Spleen (tissue), 11 donors: ENCODE measurements around the gene NRXN2. TPM values are rescaled to one million over a fixed set of nuclear protein-coding genes. Genes with fewer than 3 reads are reported as not detected.
A peak's percentile ranks its signal among the peaks of the same experiment; 100 is the strongest.

Source experiments
- DNase-seq: peaks from one replicate; pipeline ENCODE4 v3.0.0-alpha.2; 2020
- H3K27ac ChIP-seq, 8 donors: fragments of 200-600 bp; sonication (generic) in 7 of 8; 1 replicate in 4 of 8; 2 replicates in 4 of 8; pipeline versions ENCODE4 v1.5.0 to v1.8.0; 2016 to 2021; ENCODE audit warnings: inconsistent platforms in 4 of 8, mild to moderate bottlenecking in 4 of 8, moderate library complexity in 1 of 8
- H3K27me3 ChIP-seq, 7 donors: fragments of 200-600 bp; sonication (generic) in 6 of 7; replicated peaks in 1 of 7; 1 replicate in 4 of 7; 2 replicates in 3 of 7; pipeline versions ENCODE4 v1.5.0 to v1.8.0; 2016 to 2021; ENCODE audit warnings: inconsistent platforms in 3 of 7, mild to moderate bottlenecking in 1 of 7
- H3K36me3 ChIP-seq, 6 donors: fragments of 200-600 bp; sonication (generic) in 5 of 6; 1 replicate in 4 of 6; 2 replicates in 2 of 6; pipeline versions ENCODE4 v1.5.0 to v1.8.0; 2016 to 2021; ENCODE audit warnings: inconsistent platforms in 2 of 6
- H3K4me1 ChIP-seq, 6 donors: fragments of 200-600 bp; sonication (generic) in 5 of 6; 1 replicate in 3 of 6; 2 replicates in 3 of 6; pipeline versions ENCODE4 v1.5.0 to v1.8.0; 2016 to 2021; ENCODE audit warnings: inconsistent platforms in 3 of 6
- H3K4me3 ChIP-seq, 8 donors: fragments of 200-600 bp; sonication (generic) in 7 of 8; 1 replicate in 4 of 8; 2 replicates in 4 of 8; pipeline versions ENCODE4 v1.5.0 to v1.8.0; 2016 to 2021; ENCODE audit warnings: inconsistent platforms in 4 of 8, mild to moderate bottlenecking in 4 of 8, moderate library complexity in 2 of 8
- H3K9me3 ChIP-seq, 8 donors: fragments of 200-600 bp; sonication (generic) in 7 of 8; 1 replicate in 4 of 8; 2 replicates in 4 of 8; pipeline versions ENCODE4 v1.5.0 to v1.8.0; 2016 to 2021; ENCODE audit warnings: inconsistent platforms in 4 of 8
- CTCF ChIP-seq, 11 experiments: fragments of 200-600 bp in 7 of 11; fragments of 450-650 bp in 4 of 11; sonication (generic) in 4 of 11; IDR thresholded peaks in 8 of 11; conservative IDR thresholded peaks in 3 of 11; 1 replicate in 7 of 11; 2 replicates in 4 of 11; pipeline versions ENCODE4 v1.4.0 to v1.8.0; 2016 to 2021; ENCODE audit warnings: antibody characterized with exemption in 11 of 11, inconsistent platforms in 4 of 11, mild to moderate bottlenecking in 1 of 11
- POLR2A ChIP-seq, 3 donors: fragments of 450-650 bp; IDR thresholded peaks; one replicate each; pipeline ENCODE4 v1.5.1; 2017; ENCODE audit warnings: antibody characterized with exemption in 3 of 3, mild to moderate bottlenecking in 1 of 3
- POLR2AphosphoS5 ChIP-seq, 3 donors: sonication (generic); formaldehyde crosslinking; IDR thresholded peaks; one replicate each; pipeline ENCODE4 v1.5.1; 2017; ENCODE audit warnings: antibody characterized with exemption in 3 of 3
- WGBS, 5 donors: extraction: QIAGEN DNeasy Blood & Tissue Kit in 3 of 5; methylation state at CpG; one replicate each; pipeline versions ENCODE4 v1.1.5 to v1.1.7; 2013 to 2018; 5-methylcytosine and 5-hydroxymethylcytosine counted together
- intact Hi-C: fragments of 100-400 bp; cut with DNase I; formaldehyde crosslinking; loops from one replicate; pipeline ENCODE4 v1.15.0; 2023; ENCODE audit warnings: low total_unique reads
- polyA plus RNA-seq, 3 donors: library from polyadenylated mRNA; stranded (reverse); fragments of 200-250 nt; gene quantifications; one replicate each; pipeline ENCODE4 v1.2.1, GENCODE V29; 2013
- total RNA-seq, 7 donors: library from RNA; depleted of rRNA in 3 of 7; stranded (reverse); fragments of >200 nt in 3 of 7; fragmentation: NEBNext Ultra II Directional in 4 of 7; extraction: Animal tissue kit (Norgen Biotek cat#: 25700) in 4 of 7; gene quantifications; one replicate each; pipeline versions ENCODE4 v1.1.0 to v1.2.1, GENCODE V29; 2016 to 2021
- donor health status: healthy with polysubstance abuse.
- donor health status: DM: no; HTN: no; CAD: no; lungs with moderate emphysema.
- donor health status: DM: no; HTN: no; CAD: no.
- donor health status: Bipolar disorder and iron deficiency.
- donor health status: healthy.
- donor health status: DM: no; HTN: no; CAD: no.
- donor health status: DM: yes; HTN: yes; CAD: no.

The NRXN2 gene
- total and polyA plus RNA-seq, 10 donors: 0.59 to 12.9 (median 3.0) TPM

GRCh38 chr11:64753380-64754123 is 30.6 kb upstream of the NRXN2 start:
- no peak overlapping the region for H3K4me3 ChIP-seq
- peaks cover 0 to 48% (median 6%) of the 10 kb centered on the region in 6 donors for H3K4me1 ChIP-seq
- peak; percentile 76 for DNase-seq
- TF ChIP-seq POLR2AphosphoS5 (IDR thresholded peaks at IDR 0.05) (no peak), POLR2A (IDR thresholded peaks at IDR 0.05) (no peak), CTCF (IDR thresholded peaks at IDR 0.05 in 8 of 11, conservative IDR thresholded peaks at IDR 0.05 in 3 of 11) (no peak)
- H3K9me3 ChIP-seq: no peaks in the 10 kb centered on the region
- no peak overlapping the region for H3K27ac ChIP-seq
- intact Hi-C loops: no loop called here
- H3K36me3 ChIP-seq: peaks cover 0 to 47% (median 0%) of the 10 kb centered on the region in 6 donors
- H3K27me3 ChIP-seq: no peaks in the 10 kb centered on the region
- 93 to 96% (median 95%) methylated on average over 34 to 43 of the region's 43 CpGs for WGBS, 5 donors

GRCh38 chr11:64753019-64753379 is 30.0 kb upstream of the NRXN2 start:
- no peak overlapping the region for H3K4me3 ChIP-seq
- H3K9me3 ChIP-seq: no peaks in the 10 kb centered on the region
- no peak for DNase-seq
- intact Hi-C loops: no loop called here
- H3K36me3 ChIP-seq: peaks cover 0 to 47% (median 0%) of the 10 kb centered on the region in 6 donors
- no peak overlapping the region for H3K27ac ChIP-seq
- WGBS, 5 donors: 88 to 95% (median 92%) methylated on average over 7 of the region's 7 CpGs
- H3K4me1 ChIP-seq: peaks cover 0 to 48% (median 6%) of the 10 kb centered on the region in 6 donors
- TF ChIP-seq POLR2AphosphoS5 (IDR thresholded peaks at IDR 0.05) (no peak), CTCF (IDR thresholded peaks at IDR 0.05 in 8 of 11, conservative IDR thresholded peaks at IDR 0.05 in 3 of 11) (no peak), POLR2A (IDR thresholded peaks at IDR 0.05) (no peak)
- no peaks in the 10 kb centered on the region for H3K27me3 ChIP-seq

GRCh38 chr11:64752175-64752970 is 29.4 kb upstream of the NRXN2 start:
- Histone ChIP-seq H3K4me1 (peaks cover 0 to 53% (median 6%) of the 10 kb centered on the region in 6 donors), H3K4me3 (no peak overlapping the region), H3K9me3 (no peaks in the 10 kb centered on the region), H3K27ac (no peak overlapping the region), H3K27me3 (no peaks in the 10 kb centered on the region), H3K36me3 (peaks cover 0 to 47% (median 0%) of the 10 kb centered on the region in 6 donors)
- peak; percentile 42 for DNase-seq
- 73 to 82% (median 76%) methylated on average over 12 to 14 of the region's 14 CpGs for WGBS, 5 donors
- TF ChIP-seq CTCF (IDR thresholded peaks at IDR 0.05 in 8 of 11, conservative IDR thresholded peaks at IDR 0.05 in 3 of 11): peak in 1 of 11 experiments; percentile 3
- no peak for TF ChIP-seq POLR2A (IDR thresholded peaks at IDR 0.05)
- peak in 2 of 3 donors; percentile 38 to 44 for TF ChIP-seq POLR2AphosphoS5 (IDR thresholded peaks at IDR 0.05)
- intact Hi-C loops: no loop called here

GRCh38 chr11:64751580-64751979 is 28.6 kb upstream of the NRXN2 start:
- 95 to 97% (median 96%) methylated on average over 9 of the region's 9 CpGs for WGBS, 5 donors
- TF ChIP-seq POLR2A (IDR thresholded peaks at IDR 0.05) (no peak), POLR2AphosphoS5 (IDR thresholded peaks at IDR 0.05) (no peak), CTCF (IDR thresholded peaks at IDR 0.05 in 8 of 11, conservative IDR thresholded peaks at IDR 0.05 in 3 of 11) (no peak)
- Histone ChIP-seq H3K4me1 (peaks cover 0 to 61% (median 9%) of the 10 kb centered on the region in 6 donors), H3K36me3 (peaks cover 0 to 47% (median 0%) of the 10 kb centered on the region in 6 donors), H3K4me3 (no peak overlapping the region), H3K27ac (no peak overlapping the region), H3K27me3 (no peaks in the 10 kb centered on the region), H3K9me3 (no peaks in the 10 kb centered on the region)
- intact Hi-C loops: no loop called here
- DNase-seq: no peak
